GM12874 (cell line): ENCODE data around the gene ZNF529.

ENCODE experiments used
- TF ChIP-seq, protein P1 (sequence below): IDR thresholded peaks from 2 replicates; pipeline ENCODE4 v1.5.1; 2011; ENCODE audit warnings: low read depth, mild to moderate bottlenecking, control low read depth, low read length, moderate library complexity; ENCODE audit not compliant: insufficient read depth

The ZNF529 gene

DNA sequence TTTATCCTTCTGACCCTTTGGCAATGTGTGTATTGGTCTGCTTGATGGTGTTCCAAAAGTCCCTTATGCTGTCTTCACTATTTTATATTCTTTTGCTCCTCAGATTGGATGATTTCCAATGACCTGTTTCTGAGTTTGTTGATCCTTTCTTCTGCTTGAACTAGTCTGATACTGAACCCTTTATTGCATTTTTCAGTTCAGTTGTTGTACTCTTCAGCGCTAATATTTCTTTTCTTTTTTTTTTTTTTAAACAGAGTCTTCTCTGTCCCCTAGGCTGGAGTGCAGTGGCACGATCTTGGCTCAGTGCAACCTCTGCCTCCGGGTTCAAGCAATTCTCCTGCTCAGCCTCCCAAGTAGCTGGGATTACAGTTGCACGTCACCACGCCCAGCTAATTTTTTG, 71.1 kb downstream of the ZNF529 start:
- TF ChIP-seq, protein P1, sequence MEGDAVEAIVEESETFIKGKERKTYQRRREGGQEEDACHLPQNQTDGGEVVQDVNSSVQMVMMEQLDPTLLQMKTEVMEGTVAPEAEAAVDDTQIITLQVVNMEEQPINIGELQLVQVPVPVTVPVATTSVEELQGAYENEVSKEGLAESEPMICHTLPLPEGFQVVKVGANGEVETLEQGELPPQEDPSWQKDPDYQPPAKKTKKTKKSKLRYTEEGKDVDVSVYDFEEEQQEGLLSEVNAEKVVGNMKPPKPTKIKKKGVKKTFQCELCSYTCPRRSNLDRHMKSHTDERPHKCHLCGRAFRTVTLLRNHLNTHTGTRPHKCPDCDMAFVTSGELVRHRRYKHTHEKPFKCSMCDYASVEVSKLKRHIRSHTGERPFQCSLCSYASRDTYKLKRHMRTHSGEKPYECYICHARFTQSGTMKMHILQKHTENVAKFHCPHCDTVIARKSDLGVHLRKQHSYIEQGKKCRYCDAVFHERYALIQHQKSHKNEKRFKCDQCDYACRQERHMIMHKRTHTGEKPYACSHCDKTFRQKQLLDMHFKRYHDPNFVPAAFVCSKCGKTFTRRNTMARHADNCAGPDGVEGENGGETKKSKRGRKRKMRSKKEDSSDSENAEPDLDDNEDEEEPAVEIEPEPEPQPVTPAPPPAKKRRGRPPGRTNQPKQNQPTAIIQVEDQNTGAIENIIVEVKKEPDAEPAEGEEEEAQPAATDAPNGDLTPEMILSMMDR: no peak

DNA sequence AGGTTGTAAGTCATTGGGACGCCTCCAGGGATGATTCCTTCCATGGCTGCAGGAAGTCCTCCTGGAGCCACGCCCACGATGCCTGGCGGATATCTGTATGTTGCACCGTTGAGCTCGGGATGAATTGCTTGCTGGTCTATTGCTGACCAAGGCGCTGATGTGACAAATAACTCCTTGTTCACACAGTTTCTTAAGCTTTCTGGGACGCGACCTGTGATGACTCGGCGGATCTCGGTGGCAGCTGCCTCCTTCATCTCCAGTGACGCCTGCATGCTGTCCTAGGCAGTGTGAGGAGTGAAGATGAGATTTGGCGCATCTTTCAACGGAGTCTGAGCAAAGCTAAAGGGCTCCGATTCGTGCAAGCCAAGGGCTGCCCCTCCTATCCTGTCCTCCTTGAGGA, 76.1 kb downstream of the ZNF529 start:
- TF ChIP-seq, protein P1: no peak
